Natural killer cell treated with Interleukin-12 subunit alpha and Interleukin-12 subunit beta and Interleukin-15 and Interleukin-18, amount 100 ng/mL, for 72 hours (primary cell): Measurements from ENCODE around the gene CA7. TPM values are rescaled to one million over a fixed set of nuclear protein-coding genes. Genes with fewer than 3 reads are reported as not detected.
"Not testable (repeated sequence)": the region's sequence is repeated elsewhere in the genome, so short reads cannot be mapped to it uniquely, and the experiment has no call there.

Source experiments
- ATAC-seq, 2 donors: fragments of 150-1000 bp; cut with Tn5 transposase in 1 of 2; sonication (Bioruptor Pico), chemical (Tn5 transposase) in 1 of 2; 2 replicates each; pipeline ENCODE4 v1.10.0; 2021
- DNase-seq: peaks from one replicate; pipeline ENCODE4 v3.0.0; 2022; ENCODE audit warnings: low spot score
- H3K27ac Mint-ChIP-seq, 2 donors: 1 replicate in 1 of 2; 2 replicates in 1 of 2; pipeline ENCODE4 v1.8.0; 2022; ENCODE audit warnings: mixed read lengths in 2 of 2, mild to moderate bottlenecking in 1 of 2, moderate library complexity in 1 of 2
- H3K27me3 Mint-ChIP-seq, 2 donors: 1 replicate in 1 of 2; 2 replicates in 1 of 2; pipeline ENCODE4 v1.8.0; 2022; ENCODE audit warnings: mixed read lengths in 2 of 2
- H3K36me3 Mint-ChIP-seq: one replicate; pipeline ENCODE4 v1.8.0; 2022; ENCODE audit warnings: mixed read lengths
- H3K4me1 Mint-ChIP-seq, 2 donors: 1 replicate in 1 of 2; 2 replicates in 1 of 2; pipeline ENCODE4 v1.8.0; 2022; ENCODE audit warnings: low read depth in 2 of 2, mixed read lengths in 2 of 2, mild to moderate bottlenecking in 1 of 2
- H3K4me3 Mint-ChIP-seq: one replicate; pipeline ENCODE4 v1.8.0; 2022; ENCODE audit warnings: mixed read lengths
- H3K9me3 Mint-ChIP-seq: 2 replicates; pipeline ENCODE4 v1.8.0; 2022; ENCODE audit warnings: mixed read lengths
- total RNA-seq, 2 donors: library from RNA; stranded (reverse); gene quantifications; one replicate each; pipeline ENCODE4 v1.2.3, GENCODE V29; 2022

CA7 gene
- total RNA-seq, 2 donors from 2014 or later = not detected

GRCh38 chr16:66850115-66850815, 6.1 kb downstream of the CA7 start:
- ATAC-seq (no peak), DNase-seq (no peak)
- H3K36me3 Mint-ChIP-seq = no peaks in the 10 kb centered on the region
- no peak overlapping the region for H3K4me3 Mint-ChIP-seq
- H3K4me1 Mint-ChIP-seq = peaks cover 2 to 4% of the 10 kb centered on the region in 2 donors
- H3K27me3 Mint-ChIP-seq = peaks cover 11 to 12% of the 10 kb centered on the region in 2 donors
- H3K9me3 Mint-ChIP-seq = no peaks in the 10 kb centered on the region
- no peak overlapping the region for H3K27ac Mint-ChIP-seq

- no peak overlapping the region for H3K4me3 Mint-ChIP-seq
- no peaks in the 10 kb centered on the region for H3K36me3 Mint-ChIP-seq
- no peak overlapping the region for H3K27ac Mint-ChIP-seq
- H3K27me3 Mint-ChIP-seq = peaks cover 1 to 2% of the 10 kb centered on the region in 2 donors
- H3K4me1 Mint-ChIP-seq = peaks cover 2 to 4% of the 10 kb centered on the region in 2 donors
- ATAC-seq (no peak), DNase-seq (no peak)
- no peaks in the 10 kb centered on the region for H3K9me3 Mint-ChIP-seq
Measured at GRCh38 chr16:66851166-66851964, 7.2 kb downstream of the CA7 start.

- ATAC-seq (peak; percentile 26 to 34), DNase-seq (no peak)
- Mint-ChIP-seq H3K27me3 (no peaks in the 10 kb centered on the region), H3K4me3 (no peak overlapping the region), H3K4me1 (no peaks in the 10 kb centered on the region), H3K9me3 (no peaks in the 10 kb centered on the region), H3K27ac (no peak overlapping the region), H3K36me3 (no peaks in the 10 kb centered on the region)
Measured at GRCh38 chr16:66853261-66854139, 9.3 kb downstream of the CA7 start.

DNA sequence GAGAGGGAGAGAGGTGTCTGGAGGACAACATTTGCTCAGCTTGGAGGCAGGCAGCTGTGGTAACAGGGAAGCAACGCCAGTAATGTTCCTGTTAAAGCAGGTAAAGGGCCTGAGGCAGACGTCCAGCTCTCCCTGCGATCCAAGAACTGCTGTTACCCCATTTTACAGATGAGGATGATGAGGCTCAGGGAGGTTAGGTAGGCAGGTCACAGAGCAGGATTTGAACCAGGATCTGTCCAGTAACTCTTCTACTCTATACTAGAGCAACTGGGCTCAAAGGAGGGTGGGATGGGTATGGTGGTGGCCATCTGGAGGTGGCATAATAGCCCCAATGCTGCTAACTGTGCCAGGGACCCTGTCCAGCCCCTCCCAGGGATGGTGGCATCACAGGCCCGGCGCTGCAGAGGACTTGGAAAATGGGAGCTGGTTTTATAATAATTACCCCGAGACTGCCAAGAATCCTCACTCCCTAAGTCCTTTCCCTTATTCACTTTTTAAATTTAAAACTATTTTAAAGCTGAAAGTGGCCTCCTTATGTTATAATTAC, 12.0 kb downstream of the CA7 start:
- H3K27ac Mint-ChIP-seq = no peak overlapping the region
- H3K4me1 Mint-ChIP-seq = no peaks in the 10 kb centered on the region
- no peaks in the 10 kb centered on the region for H3K36me3 Mint-ChIP-seq
- H3K27me3 Mint-ChIP-seq = no peaks in the 10 kb centered on the region
- ATAC-seq (no peak), DNase-seq (no peak)
- no peak overlapping the region for H3K4me3 Mint-ChIP-seq
- H3K9me3 Mint-ChIP-seq = no peaks in the 10 kb centered on the region

DNA sequence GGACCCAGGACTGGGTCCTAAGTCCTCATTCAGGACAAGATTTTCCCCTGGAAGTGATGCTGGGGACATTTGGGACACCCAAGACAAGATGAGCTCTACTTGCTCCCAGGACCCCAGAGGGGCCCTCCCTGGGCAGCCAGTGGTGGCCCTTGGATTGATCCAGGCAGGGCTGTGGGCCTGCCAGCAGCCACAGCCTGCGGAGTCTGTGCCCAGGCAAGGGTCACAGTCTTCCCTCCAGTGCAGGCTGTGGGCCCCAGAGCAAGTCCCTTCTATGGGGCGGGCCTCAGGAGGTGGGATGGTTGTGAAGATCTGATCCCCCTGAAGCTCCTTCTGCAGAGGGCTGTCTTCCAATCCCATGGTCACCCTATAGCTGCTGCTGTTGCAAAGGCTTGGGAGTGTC, 12.6 kb downstream of the CA7 start:
- no peak for ATAC-seq

DNA sequence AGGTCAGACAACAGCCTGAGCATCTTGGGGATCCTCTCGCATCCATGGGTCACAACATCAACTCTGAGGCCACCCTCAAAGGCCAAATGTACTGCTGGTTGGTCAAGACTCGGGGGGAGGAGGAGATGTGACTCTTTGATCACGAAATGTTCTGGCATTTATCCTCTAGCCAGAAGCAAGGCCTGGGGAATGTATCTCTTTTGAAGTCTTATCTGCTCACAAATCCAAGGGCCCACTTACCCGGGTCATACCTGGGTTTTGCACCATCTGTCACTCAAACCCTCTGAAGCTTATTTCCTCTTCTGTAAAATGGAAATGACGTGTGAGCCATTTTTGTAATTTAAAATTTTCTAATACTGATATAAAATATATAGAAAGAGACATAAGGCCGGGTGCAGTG, 13.2 kb downstream of the CA7 start:
- no peak overlapping the region for H3K27ac Mint-ChIP-seq
- H3K36me3 Mint-ChIP-seq = no peaks in the 10 kb centered on the region
- no peaks in the 10 kb centered on the region for H3K9me3 Mint-ChIP-seq
- DNase-seq (no peak), ATAC-seq (no peak)
- H3K4me1 Mint-ChIP-seq = no peaks in the 10 kb centered on the region
- no peaks in the 10 kb centered on the region for H3K27me3 Mint-ChIP-seq
- no peak overlapping the region for H3K4me3 Mint-ChIP-seq

More for the DNA sequence above, 12.6 kb downstream of the CA7 start:
- no peaks in the 10 kb centered on the region for H3K27me3 Mint-ChIP-seq
- H3K36me3 Mint-ChIP-seq = no peaks in the 10 kb centered on the region
- H3K4me1 Mint-ChIP-seq = no peaks in the 10 kb centered on the region
- no peak overlapping the region for H3K27ac Mint-ChIP-seq
- H3K9me3 Mint-ChIP-seq = no peaks in the 10 kb centered on the region
- no peak overlapping the region for H3K4me3 Mint-ChIP-seq
- DNase-seq = no peak

GRCh38 chr16:66858740-66859396, 14.7 kb downstream of the CA7 start:
- no peak overlapping the region for H3K27ac Mint-ChIP-seq
- H3K36me3 Mint-ChIP-seq = no peaks in the 10 kb centered on the region
- H3K4me3 Mint-ChIP-seq = no peak overlapping the region
- no peak for ATAC-seq
- no peak for DNase-seq
- no peaks in the 10 kb centered on the region for H3K27me3 Mint-ChIP-seq
- H3K9me3 Mint-ChIP-seq = no peaks in the 10 kb centered on the region
- no peaks in the 10 kb centered on the region for H3K4me1 Mint-ChIP-seq

DNA sequence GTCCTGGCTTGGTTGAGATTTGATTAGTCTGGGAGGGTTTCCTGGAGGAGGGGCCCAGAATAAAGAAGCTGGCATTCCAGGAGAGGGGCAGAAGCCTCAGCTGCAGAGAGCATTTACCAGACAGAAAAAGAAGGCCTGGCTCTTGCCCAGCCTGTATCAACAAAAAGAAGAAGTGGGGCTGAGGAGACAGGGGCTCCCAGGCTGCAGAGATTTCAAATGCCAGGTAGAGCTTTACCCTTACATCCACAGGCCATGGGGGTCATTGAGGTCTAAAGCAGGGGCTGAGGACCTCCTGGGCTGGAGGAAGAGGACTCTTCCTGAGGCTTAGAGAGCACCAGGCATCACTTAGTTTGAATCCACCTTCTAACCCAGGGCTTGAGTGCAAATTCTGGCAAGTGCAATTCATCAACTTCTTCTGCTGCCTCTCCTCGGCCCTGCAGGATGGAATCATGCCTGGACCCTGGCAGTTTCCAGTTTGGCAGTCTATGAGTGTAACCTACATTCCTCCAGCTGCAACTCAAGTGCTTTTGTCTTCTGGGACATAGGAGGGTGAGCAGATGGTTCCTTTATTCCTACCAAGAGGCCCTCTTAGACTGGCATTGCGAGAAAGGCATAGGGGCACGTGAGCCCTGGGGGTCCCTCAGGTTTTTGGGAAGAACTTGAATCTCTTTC, 15.3 kb downstream of the CA7 start:
- ATAC-seq = no peak
- DNase-seq = no peak
- H3K9me3 Mint-ChIP-seq = no peaks in the 10 kb centered on the region
- H3K27ac Mint-ChIP-seq = no peak overlapping the region
- no peaks in the 10 kb centered on the region for H3K4me1 Mint-ChIP-seq
- no peaks in the 10 kb centered on the region for H3K27me3 Mint-ChIP-seq
- H3K36me3 Mint-ChIP-seq = no peaks in the 10 kb centered on the region
- H3K4me3 Mint-ChIP-seq = no peak overlapping the region

DNA sequence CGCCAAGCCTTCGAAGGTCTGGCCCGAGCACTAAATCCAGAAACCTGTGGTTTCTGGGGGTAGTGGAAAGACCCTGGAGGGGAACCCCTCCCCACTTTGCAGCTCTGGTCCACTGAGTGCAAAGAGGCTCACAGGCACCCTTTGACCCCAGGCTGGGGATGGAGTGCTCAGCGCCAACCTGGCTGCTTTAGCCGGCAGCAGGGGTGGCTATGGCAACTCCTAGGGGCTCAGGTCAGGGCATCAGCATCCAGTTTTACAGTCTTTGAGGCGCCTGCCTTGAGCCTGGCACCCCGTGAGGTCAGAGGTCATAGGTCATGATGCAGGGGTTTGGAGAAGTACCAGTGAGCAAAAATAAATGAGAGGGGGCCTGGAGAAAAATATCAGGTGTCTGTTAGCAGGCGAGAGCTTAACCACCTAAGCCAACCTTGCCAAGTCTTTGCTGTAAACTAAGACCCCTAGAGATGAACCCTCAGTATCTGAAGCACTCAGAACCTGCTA, 17.9 kb downstream of the CA7 start:
- no peak for DNase-seq
- no peak for ATAC-seq
- Mint-ChIP-seq H3K36me3 (no peaks in the 10 kb centered on the region), H3K4me3 (no peak overlapping the region), H3K27me3 (no peaks in the 10 kb centered on the region), H3K27ac (no peak overlapping the region), H3K4me1 (no peaks in the 10 kb centered on the region), H3K9me3 (no peaks in the 10 kb centered on the region)

- no peaks in the 10 kb centered on the region for H3K9me3 Mint-ChIP-seq
- ATAC-seq (no peak), DNase-seq (no peak)
- no peaks in the 10 kb centered on the region for H3K36me3 Mint-ChIP-seq
- H3K27me3 Mint-ChIP-seq = no peaks in the 10 kb centered on the region
- H3K4me3 Mint-ChIP-seq = no peak overlapping the region
- H3K27ac Mint-ChIP-seq = no peak overlapping the region
- H3K4me1 Mint-ChIP-seq = peaks cover 5 to 9% of the 10 kb centered on the region in 2 donors
Measured at GRCh38 chr16:66863707-66864106, 19.5 kb downstream of the CA7 start.

DNA sequence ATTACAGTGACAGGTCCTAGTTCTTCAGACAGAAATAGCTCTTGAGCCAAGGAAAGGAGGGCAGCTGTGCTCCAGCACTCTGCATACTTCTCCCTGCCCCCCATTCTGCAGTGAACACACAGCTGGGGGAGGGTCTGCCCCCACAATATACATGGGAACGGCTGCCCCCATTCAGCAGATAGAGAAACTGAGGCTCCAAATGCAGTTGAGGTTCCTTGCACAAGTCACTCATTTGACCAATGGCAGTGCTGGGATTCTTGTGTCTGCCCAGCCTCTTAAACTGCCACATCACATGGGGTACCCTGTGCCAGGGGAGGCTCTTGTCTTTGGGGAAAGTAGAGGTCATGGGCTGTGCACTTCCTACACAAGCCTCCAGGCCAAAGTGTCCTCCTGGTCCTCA, 25.2 kb downstream of the CA7 start:
- H3K36me3 Mint-ChIP-seq = no peaks in the 10 kb centered on the region
- no peaks in the 10 kb centered on the region for H3K27me3 Mint-ChIP-seq
- peaks cover 24 to 25% of the 10 kb centered on the region in 2 donors for H3K4me1 Mint-ChIP-seq
- H3K9me3 Mint-ChIP-seq = no peaks in the 10 kb centered on the region
- H3K27ac Mint-ChIP-seq = no peak overlapping the region
- no peak overlapping the region for H3K4me3 Mint-ChIP-seq
- DNase-seq (no peak), ATAC-seq (no peak)

DNA sequence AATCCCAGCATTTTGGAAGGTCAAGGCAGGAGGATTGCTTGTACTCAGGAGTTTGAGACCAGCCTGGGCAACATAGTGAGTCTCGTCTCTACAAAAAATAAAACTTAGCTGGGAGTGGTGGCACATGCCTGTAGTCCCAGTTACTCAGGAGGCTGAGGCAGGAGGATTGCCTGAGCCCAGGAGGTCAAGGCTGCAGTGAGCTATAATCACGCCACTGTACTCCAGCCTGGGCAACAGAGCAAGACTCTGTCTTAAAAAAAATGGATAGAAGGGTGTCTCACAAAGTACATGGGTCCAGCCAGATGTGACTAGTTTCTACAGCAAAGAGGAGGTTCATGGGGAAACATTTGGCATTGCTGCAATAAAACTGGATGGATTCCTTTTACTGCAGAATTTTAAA, 27.1 kb downstream of the CA7 start:
- H3K9me3 Mint-ChIP-seq, ATAC-seq, H3K36me3 Mint-ChIP-seq, DNase-seq, H3K27me3 Mint-ChIP-seq: not testable (repeated sequence)
- Mint-ChIP-seq H3K27ac (peak overlapping the region in 1 of 2 donors; percentile 37), H3K4me3 (peak overlapping the region; percentile 45), H3K4me1 (peaks cover 38 to 39% of the 10 kb centered on the region in 2 donors)
